OCI-LY1 (cell line): ENCODE measurements around the gene EPHA7.

ENCODE experiments used
- H2AFZ ChIP-seq: fragments of 200-600 bp; sonication (generic), shearing (Covaris generic); 2 replicates; pipeline ENCODE4 v1.6.0; 2014; ENCODE audit warnings: antibody characterized with exemption, mild to moderate bottlenecking, low read length
- H3F3A ChIP-seq: fragments of 200-600 bp; sonication (generic), shearing (Covaris generic); 2 replicates; pipeline ENCODE4 v1.6.0; 2014; ENCODE audit warnings: mild to moderate bottlenecking, antibody characterized with exemption, low read length, moderate library complexity; ENCODE audit not compliant: insufficient read depth
- H3K27ac ChIP-seq: fragments of 200-600 bp; sonication (generic); 2 replicates; pipeline ENCODE4 v1.5.1; 2014; ENCODE audit warnings: low read length, mixed run types, mild to moderate bottlenecking, low read depth; ENCODE audit not compliant: poor library complexity, severe bottlenecking
- H3K27me3 ChIP-seq: fragments of 200-600 bp; sonication (generic); 2 replicates; pipeline ENCODE4 v1.6.0; 2014; ENCODE audit warnings: antibody characterized with exemption, mild to moderate bottlenecking, low read length, moderate library complexity; ENCODE audit not compliant: insufficient read depth
- H3K36me3 ChIP-seq: fragments of 200-600 bp; sonication (generic); 2 replicates; pipeline ENCODE4 v1.6.1; 2014; ENCODE audit warnings: mild to moderate bottlenecking, antibody characterized with exemption, low read length, moderate library complexity, mixed read lengths; ENCODE audit not compliant: insufficient read depth
- H3K4me1 ChIP-seq: fragments of 200-600 bp; sonication (generic); 2 replicates; pipeline ENCODE4 v1.5.1; 2014; ENCODE audit warnings: mild to moderate bottlenecking, low read length, moderate library complexity; ENCODE audit not compliant: insufficient read depth, severe bottlenecking
- H3K4me2 ChIP-seq: fragments of 200-600 bp; sonication (generic), shearing (Covaris generic); 2 replicates; pipeline ENCODE4 v1.6.1; 2014; ENCODE audit warnings: low read length
- H3K4me3 ChIP-seq: fragments of 200-600 bp; sonication (generic); 2 replicates; pipeline ENCODE4 v1.5.1; 2014; ENCODE audit warnings: low read length, low read depth, mild to moderate bottlenecking, mixed read lengths; ENCODE audit not compliant: poor library complexity, severe bottlenecking
- H3K79me2 ChIP-seq: fragments of 200-600 bp; shearing (Covaris generic); 2 replicates; pipeline ENCODE4 v1.6.1; 2016; ENCODE audit warnings: mixed run types, low read length, mixed read lengths; ENCODE audit not compliant: insufficient read depth
- H3K9ac ChIP-seq: fragments of 200-600 bp; sonication (generic), shearing (Covaris generic); 2 replicates; pipeline ENCODE4 v1.6.1; 2014; ENCODE audit warnings: mild to moderate bottlenecking, low read length, mixed read lengths
- H3K9me2 ChIP-seq: fragments of 200-600 bp; sonication (generic), shearing (Covaris generic); 2 replicates; pipeline ENCODE4 v1.6.1; 2014; ENCODE audit warnings: low read depth, mild to moderate bottlenecking, low read length, mixed read lengths
- H3K9me3 ChIP-seq: fragments of 200-600 bp; shearing (Covaris generic); 2 replicates; pipeline ENCODE4 v1.6.1; 2014; ENCODE audit warnings: low read length, mixed read lengths
- H4K20me1 ChIP-seq: fragments of 200-600 bp; sonication (generic), shearing (Covaris generic); 2 replicates; pipeline ENCODE4 v1.6.0; 2016; ENCODE audit warnings: mild to moderate bottlenecking, low read length; ENCODE audit not compliant: insufficient read depth
- EZH2 ChIP-seq: fragments of 200-600 bp; sonication (generic), shearing (Covaris generic); IDR thresholded peaks from 2 replicates; pipeline ENCODE4 v1.8.0; 2017; ENCODE audit warnings: borderline replicate concordance, mixed run types, mild to moderate bottlenecking, antibody characterized with exemption, low read length, moderate library complexity, mixed read lengths
- TF ChIP-seq, protein P1 (sequence below): fragments of 200-600 bp; sonication (generic), shearing (Covaris generic); IDR thresholded peaks from 2 replicates; pipeline ENCODE4 v1.5.1; 2017; ENCODE audit warnings: mild to moderate bottlenecking, antibody characterized with exemption, low read length, moderate library complexity, mixed read lengths

Gene EPHA7

DNA sequence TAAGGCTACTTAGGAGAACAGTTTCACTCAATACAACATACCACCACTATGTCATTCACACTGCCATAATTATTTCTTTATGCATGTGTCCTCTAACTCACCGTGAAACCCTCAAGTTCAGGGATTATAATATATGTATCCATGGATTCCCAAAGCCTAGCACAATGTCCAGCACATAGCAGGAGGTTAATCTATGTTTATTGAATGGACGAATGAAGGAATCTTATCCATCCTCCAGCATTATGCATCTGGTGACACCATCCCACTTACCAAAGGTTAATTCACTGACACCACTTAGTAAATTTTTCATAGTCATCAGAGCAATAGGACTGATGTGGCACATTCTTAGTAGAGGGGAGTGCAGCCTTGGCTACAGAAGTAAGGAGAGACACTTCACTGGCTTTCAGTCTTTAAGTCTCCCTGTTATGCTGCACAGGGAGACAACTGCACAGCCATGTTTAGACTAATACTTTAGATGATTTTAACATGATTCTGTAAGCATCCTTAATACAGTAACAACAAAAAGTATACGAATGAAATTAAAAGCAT is 49.7 kb downstream of the EPHA7 start:
- Histone ChIP-seq H3K9me3 (no peaks in the 10 kb centered on the region), H3K36me3 (no peaks in the 10 kb centered on the region)

DNA sequence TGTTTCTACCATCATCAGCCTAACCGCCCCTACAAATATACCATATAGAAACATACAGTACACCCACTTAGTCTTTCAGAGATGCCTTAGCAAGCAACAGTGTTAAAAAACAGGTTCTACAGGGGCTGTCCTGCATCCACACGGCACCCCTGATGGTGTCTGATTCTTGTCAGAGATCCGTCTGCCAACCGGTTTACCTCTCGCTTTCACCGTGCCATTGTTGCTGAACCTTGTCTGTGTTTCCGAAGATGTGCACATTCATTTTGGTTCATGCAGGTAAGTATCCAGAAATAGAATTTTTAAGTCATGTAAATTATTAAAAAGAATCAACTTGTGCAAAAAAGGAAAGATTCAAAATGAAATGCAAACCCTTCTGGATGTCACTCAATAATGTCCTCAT is 52.9 kb downstream of the EPHA7 start:
- Histone ChIP-seq H4K20me1 (no peaks in the 10 kb centered on the region), H3F3A (no peaks in the 10 kb centered on the region), H3K79me2 (no peaks in the 10 kb centered on the region), H3K27me3 (no peaks in the 10 kb centered on the region), H2AFZ (no peak overlapping the region), H3K4me1 (no peaks in the 10 kb centered on the region), H3K9ac (no peak overlapping the region), H3K27ac (no peak overlapping the region), H3K4me2 (no peak overlapping the region), H3K9me3 (no peaks in the 10 kb centered on the region), H3K4me3 (no peak overlapping the region), H3K36me3 (no peaks in the 10 kb centered on the region), H3K9me2 (no peaks in the 10 kb centered on the region)
- TF ChIP-seq, protein P1, sequence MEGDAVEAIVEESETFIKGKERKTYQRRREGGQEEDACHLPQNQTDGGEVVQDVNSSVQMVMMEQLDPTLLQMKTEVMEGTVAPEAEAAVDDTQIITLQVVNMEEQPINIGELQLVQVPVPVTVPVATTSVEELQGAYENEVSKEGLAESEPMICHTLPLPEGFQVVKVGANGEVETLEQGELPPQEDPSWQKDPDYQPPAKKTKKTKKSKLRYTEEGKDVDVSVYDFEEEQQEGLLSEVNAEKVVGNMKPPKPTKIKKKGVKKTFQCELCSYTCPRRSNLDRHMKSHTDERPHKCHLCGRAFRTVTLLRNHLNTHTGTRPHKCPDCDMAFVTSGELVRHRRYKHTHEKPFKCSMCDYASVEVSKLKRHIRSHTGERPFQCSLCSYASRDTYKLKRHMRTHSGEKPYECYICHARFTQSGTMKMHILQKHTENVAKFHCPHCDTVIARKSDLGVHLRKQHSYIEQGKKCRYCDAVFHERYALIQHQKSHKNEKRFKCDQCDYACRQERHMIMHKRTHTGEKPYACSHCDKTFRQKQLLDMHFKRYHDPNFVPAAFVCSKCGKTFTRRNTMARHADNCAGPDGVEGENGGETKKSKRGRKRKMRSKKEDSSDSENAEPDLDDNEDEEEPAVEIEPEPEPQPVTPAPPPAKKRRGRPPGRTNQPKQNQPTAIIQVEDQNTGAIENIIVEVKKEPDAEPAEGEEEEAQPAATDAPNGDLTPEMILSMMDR: no peak
- no peak for TF ChIP-seq EZH2

More for the DNA sequence above, 49.7 kb downstream of the EPHA7 start:
- Histone ChIP-seq H3K27me3 (no peaks in the 10 kb centered on the region), H3K27ac (no peak overlapping the region), H2AFZ (no peak overlapping the region), H3K79me2 (no peaks in the 10 kb centered on the region), H3K9me2 (no peaks in the 10 kb centered on the region), H3K4me2 (no peak overlapping the region), H3K9ac (no peak overlapping the region), H3F3A (no peaks in the 10 kb centered on the region), H4K20me1 (no peaks in the 10 kb centered on the region), H3K4me1 (no peaks in the 10 kb centered on the region), H3K4me3 (no peak overlapping the region)
- TF ChIP-seq, protein P1: no peak
- TF ChIP-seq EZH2: no peak

DNA sequence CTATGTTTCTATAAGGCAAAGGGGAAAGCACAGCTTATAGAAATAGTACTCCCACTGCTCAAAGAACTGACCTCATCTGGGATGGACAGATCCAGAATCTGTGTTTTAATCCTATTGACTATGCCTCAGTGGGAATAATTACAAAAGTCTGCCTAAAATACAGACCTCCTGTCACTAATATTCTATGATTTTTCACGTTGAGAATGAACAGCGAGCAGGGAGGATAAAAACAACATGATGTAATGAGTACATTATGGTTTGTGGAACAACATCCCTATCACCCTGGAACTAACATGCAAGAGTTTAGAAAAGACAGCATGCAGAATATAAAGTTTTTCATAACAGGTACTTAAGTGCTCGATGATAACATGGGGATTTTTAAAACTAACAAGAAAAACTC is 53.9 kb downstream of the EPHA7 start:
- Histone ChIP-seq H3K4me2 (no peak overlapping the region), H3K9ac (no peak overlapping the region), H3K9me3 (no peaks in the 10 kb centered on the region), H3K79me2 (no peaks in the 10 kb centered on the region), H3F3A (no peaks in the 10 kb centered on the region), H3K36me3 (no peaks in the 10 kb centered on the region), H3K27me3 (no peaks in the 10 kb centered on the region), H3K4me3 (no peak overlapping the region), H4K20me1 (no peaks in the 10 kb centered on the region), H3K4me1 (no peaks in the 10 kb centered on the region), H2AFZ (no peak overlapping the region), H3K27ac (no peak overlapping the region), H3K9me2 (no peaks in the 10 kb centered on the region)
- TF ChIP-seq, protein P1: no peak
- no peak for TF ChIP-seq EZH2
